NCI-H128 (cell line): Measurements from ENCODE around the gene RNU4-1.
A peak's percentile ranks its signal among the peaks of the same experiment; 100 is the strongest.
"Not testable (repeated sequence)": the region's sequence is repeated elsewhere in the genome, so short reads cannot be mapped to it uniquely, and the experiment has no call there.

Experiments used
- DNase-seq: peaks from one replicate; lab custom pipeline; 2025; ENCODE audit not compliant: unreplicated experiment; lab: John Stamatoyannopoulos, UW

RNU4-1 gene

GRCh38 chr12:120292661-120293531 is at the start of gene RNU4-1:
TSS of gene RNU4-1 (minus strand) at chr12:120293237.
- peak; percentile 58 for DNase-seq

DNA sequence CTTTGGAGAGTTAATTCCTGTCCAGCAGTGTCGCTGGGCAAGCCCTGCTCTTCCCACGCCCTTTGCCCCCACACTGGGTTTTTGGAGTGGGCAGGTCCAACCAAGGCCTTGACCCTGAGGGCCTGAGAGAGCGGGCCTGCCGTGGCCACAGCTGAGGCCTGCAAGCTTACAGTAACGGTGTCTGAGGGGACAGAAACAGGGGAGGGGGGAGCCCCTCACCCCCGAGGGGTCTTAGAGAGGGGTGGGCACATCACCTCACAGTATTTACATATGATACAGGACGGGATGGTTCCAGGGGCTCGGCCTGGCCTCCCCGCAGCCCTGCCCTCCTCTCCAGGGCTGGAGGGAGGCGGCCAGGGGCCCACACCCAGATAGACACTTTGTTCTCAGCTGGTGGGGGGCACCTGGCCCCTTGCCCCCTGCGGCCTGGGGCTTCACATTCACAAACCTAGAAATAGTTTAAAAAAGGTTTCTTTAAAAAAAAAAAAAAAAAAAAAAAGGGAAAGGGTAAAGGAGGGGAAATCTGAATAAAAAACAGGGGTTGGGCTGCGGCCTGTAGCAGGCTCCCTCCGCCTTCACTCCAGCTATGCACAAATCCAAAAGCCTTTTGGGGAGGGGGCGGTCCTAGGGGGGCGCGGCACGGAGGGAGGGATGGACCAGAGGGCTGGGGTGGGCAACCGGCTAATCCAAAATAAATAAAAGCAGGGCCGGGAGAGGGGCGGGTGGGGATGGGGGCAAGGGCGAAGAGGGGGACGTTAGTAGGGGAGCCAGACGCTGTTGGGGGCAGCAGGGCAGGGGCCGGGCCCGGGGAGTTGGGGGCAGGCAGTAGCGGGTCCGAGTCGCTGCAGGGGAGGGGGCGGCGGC is 49.4 kb upstream of the RNU4-1 start:
- DNase-seq, result no peak

- DNase-seq, result no peak
Observed at GRCh38 chr12:120339256-120339655, 46.2 kb upstream of the RNU4-1 start.

DNA sequence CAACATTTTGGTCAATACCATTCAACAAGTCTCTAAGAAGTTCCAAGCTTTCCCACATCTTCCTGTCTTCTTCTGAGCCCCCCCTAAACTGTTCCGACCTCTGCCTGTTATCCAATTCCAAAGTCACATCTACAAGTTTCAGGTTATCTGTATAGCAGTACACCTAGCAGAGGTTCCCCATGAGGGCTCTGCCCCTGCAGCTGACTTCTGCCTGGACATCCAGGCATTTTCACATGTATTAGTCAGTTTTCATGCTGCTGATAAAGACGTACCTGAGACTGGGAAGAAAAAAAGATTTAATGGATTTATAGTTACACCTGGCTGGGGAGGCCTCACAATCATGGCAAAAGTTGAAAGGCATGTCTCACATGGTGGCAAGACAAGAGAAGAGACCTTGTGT is 44.7 kb upstream of the RNU4-1 start:
- no peak for DNase-seq

GRCh38 chr12:120336392-120336791 is 43.4 kb upstream of the RNU4-1 start:
- not testable (repeated sequence) for DNase-seq

- DNase-seq, result not testable (repeated sequence)
Observed at GRCh38 chr12:120335447-120335846, 42.4 kb upstream of the RNU4-1 start.

- no peak for DNase-seq
Observed at GRCh38 chr12:120332523-120332922, 39.5 kb upstream of the RNU4-1 start.

GRCh38 chr12:120332041-120332440 is 39.0 kb upstream of the RNU4-1 start:
- DNase-seq, result no peak

GRCh38 chr12:120331390-120331789 is 38.4 kb upstream of the RNU4-1 start:
- DNase-seq, result no peak

GRCh38 chr12:120328228-120328627 is 35.2 kb upstream of the RNU4-1 start:
- no peak for DNase-seq

- no peak for DNase-seq
Observed at GRCh38 chr12:120327593-120327992, 34.6 kb upstream of the RNU4-1 start, which contains the start of gene PLA2G1B. TSS of gene PLA2G1B (minus strand) at chr12:120327779. CDS start at chr12:120327753, 26 bp downstream.

- no peak for DNase-seq
Observed at GRCh38 chr12:120324841-120325417, 31.9 kb upstream of the RNU4-1 start.

- DNase-seq, result no peak
Observed at GRCh38 chr12:120323772-120324171, 30.7 kb upstream of the RNU4-1 start.

DNA sequence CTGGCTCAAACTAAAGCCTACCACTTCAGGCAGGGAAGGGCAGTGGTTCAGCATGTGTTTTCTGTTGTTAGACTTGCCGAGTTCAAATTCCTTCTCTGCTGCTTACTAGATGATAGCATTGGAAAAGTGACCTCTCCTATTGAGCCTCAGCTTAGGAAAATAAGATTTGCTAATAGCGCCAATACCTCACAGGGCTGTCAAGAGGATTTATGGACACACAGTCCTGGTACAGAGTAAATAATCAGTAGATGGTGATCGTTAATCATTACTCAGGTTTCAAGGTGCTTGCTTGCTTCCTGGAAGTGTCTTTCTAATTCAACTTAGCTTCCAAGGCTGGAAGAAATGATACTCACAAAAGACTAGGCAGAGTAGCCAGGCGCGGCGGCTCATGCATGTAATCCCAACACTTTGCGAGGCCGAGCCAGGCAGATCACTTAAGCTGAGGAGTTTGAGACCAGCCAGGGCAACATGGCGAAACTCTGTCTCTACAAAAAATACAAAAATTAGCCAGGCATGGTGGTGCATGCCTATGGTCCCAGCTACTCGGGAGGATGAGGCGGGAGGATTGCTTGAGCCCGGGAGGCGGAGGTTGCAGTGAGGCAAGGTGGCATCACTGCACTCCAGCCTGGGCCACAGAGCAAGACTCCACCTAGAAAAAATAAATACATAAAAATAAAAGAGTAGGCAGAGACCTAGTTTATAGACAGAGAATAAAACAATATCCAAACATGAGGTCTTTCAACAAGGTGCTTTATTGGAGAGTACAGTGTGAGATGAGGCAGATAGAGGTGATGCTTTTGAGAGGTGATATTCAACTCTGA is 28.6 kb upstream of the RNU4-1 start:
- DNase-seq, result no peak

DNA sequence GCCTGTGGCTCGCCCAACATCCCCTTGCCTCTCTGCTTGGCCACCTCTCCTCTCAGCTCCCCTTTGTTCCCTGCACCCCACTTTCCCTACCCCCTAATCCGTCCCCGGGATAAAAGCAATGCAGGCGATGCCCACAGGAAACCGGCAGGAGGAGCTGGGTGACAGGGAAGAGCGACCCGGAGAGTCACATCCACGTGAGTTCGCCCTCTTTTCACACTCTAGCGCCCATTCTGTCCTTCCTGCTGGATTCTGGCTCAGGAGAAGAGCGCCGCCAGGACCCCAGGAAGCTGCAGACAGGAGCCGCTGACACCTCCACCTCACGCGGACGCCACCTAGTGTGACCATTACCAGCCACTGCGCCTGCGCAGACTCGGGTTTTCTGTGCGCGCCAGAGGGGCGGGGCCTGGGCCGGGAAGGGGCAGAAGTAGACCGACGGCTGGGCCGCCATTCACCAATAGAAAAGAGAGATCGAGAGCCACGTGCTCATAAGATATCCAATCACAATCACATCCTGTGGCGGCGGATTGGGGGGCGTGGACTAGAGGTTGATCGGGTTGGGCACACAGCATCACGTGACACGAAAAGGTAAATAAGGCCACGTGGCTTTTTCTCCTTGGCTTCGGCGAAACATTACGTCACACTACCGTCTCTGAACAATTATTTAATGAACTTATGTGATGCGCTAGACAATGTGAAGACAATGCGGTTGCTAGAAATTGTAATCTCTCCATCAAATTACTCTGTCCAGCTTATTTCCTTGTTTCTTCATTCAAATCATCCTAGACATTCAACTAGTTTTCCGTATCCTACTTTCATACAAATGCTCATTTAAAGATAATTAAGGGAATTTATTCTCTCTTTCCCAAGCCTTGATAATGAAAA is 24.4 kb upstream of the RNU4-1 start:
- DNase-seq, result peak; percentile 99

DNA sequence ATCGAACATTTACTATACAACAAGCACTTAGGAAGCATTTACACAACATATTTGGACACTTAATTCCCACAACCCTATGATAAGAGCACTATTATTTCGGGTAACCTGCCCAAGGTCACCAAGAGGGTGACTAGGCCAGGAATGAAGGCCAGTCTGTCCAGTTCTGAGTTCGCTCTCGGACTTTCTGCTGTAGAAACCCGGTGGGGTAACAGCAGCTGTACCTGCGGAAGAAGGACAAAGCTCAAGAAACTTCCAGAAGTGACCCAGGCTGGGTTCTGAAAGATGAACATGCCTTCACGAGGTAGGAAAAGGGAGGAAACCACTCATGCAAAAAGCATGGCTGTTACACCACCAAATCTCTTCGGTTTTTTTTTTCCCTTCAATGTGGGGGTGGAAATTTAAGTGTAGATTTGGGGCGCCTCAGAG is 23.8 kb upstream of the RNU4-1 start:
- DNase-seq, result no peak

DNA sequence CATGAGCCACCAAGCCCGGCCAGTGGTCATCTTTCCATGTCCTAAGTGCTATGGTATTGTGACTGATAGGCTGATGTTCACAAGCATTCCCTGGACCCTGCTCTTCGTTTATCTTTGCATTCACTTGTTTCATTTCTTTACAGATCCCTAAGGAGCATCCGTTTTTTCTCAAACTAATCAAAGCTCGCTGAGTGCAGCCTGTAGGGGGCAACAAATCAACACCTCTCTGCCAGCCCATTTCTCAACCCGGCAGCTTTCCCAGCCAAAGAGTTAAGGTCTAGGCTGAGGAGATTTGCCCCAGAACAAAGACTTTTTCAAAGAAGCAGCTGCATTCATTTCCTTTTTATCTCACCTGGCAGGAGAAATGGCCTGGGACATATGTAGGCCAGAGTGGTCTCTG is 21.2 kb upstream of the RNU4-1 start:
- DNase-seq, result no peak

DNA sequence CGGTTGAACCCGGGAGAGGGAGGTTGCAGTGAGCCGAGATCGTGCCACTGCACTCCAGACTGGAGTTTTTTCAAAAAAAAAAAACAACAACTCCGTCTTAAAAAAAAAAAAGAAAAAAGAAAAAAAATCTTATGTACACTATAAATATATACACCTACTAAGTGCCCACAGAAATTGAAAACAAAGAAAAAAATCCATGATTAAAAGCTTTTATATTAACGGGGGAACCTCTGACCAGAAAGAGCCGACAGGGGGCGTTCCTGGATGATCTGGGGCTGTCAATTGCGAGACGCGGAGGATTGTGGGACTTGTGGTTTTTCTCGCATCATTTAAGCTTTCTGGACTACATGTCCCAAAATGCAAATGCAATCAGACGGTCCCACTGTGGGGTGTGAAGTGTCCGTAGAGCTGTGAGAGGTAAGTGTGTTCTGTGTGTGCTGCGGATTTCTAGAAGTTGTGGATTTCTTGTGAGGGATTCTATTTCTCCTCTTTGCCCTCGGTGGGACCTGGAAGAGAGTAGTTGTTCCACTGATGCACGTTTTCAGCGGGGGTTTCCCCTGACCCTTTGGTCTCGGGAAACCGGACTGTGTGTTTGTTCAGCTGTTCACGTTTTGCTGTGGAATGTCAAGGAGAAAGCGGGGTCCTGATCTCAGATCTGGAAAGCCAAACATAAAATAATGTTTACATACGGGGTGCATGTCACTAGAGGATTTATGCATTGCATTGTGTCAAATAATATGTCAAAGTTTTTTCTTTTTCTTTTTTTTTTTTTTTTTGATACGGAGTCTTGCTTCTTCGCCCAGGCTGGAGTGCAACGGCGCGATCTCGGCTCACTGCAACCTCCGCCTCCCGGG is 9.2 kb upstream of the RNU4-1 start, which contains the start of gene SIRT4:
SIRT4 (plus strand) TSS at position 360 of the 854 bp plus-strand sequence. CDS start 1,241 bp downstream, outside the sequence.
- DNase-seq, result peak; percentile 84

GRCh38 chr12:120292411-120292660 is 701 bp downstream of the RNU4-1 start:
- DNase-seq, result no peak
